OCI-LY3 (cell line): ENCODE results near the gene ULBP1.

Experiments used
- CTCF ChIP-seq: fragments of 200-600, 300-600 bp; sonication (generic); IDR thresholded peaks from 2 replicates; pipeline ENCODE4 v1.5.1; 2014; ENCODE audit warnings: antibody characterized with exemption, low read length, low read depth
- EZH2phosphoT487 ChIP-seq: fragments of 200-600 bp; shearing (Covaris generic); IDR thresholded peaks from 2 replicates; pipeline ENCODE4 v1.6.1; 2018; ENCODE audit warnings: antibody characterized with exemption, mixed run types, low read depth

- TF ChIP-seq EZH2phosphoT487 (no peak), CTCF (no peak)
Measured at GRCh38 chr6:150018846-150019580, 55.3 kb downstream of the ULBP1 start.
